CD14-positive monocyte (primary cell): ENCODE measurements around the gene RPL35. TPM values are rescaled to one million over a fixed set of nuclear protein-coding genes. Genes with fewer than 3 reads are reported as not detected.

Experiments used
- DNase-seq, 3 donors: peaks; one replicate each; pipeline ENCODE4 v3.0.0-alpha.2; 2011 to 2022
- H2AFZ ChIP-seq: 2 replicates; pipeline ENCODE4 v1.6.0; 2012; ENCODE audit warnings: mild to moderate bottlenecking, low read depth, low read length, inconsistent platforms; ENCODE audit not compliant: insufficient read depth, poor library complexity, severe bottlenecking
- H3K27ac ChIP-seq, 2 donors: 1 replicate in 1 of 2; 2 replicates in 1 of 2; pipeline ENCODE4 v1.5.1; 2012 to 2013; ENCODE audit warnings: low read length in 2 of 2, control low read depth in 1 of 2, inconsistent platforms in 1 of 2, low read depth in 1 of 2, mild to moderate bottlenecking in 1 of 2
- H3K27me3 ChIP-seq, 2 donors: one replicate each; pipeline versions ENCODE4 v1.6.0 to v1.6.1; 2011 to 2013; ENCODE audit warnings: low read length in 2 of 2; ENCODE audit not compliant: control insufficient read depth in 2 of 2, insufficient read depth in 2 of 2
- H3K36me3 ChIP-seq, 2 donors: replicated peaks in 1 of 2; 1 replicate in 1 of 2; 2 replicates in 1 of 2; pipeline versions ENCODE4 v1.5.1 to v1.6.1; 2012 to 2013; ENCODE audit warnings: low read length in 2 of 2, control low read depth in 1 of 2, inconsistent platforms in 1 of 2, mild to moderate bottlenecking in 1 of 2; ENCODE audit not compliant: insufficient read depth in 2 of 2, control insufficient read depth in 1 of 2
- H3K4me1 ChIP-seq, 2 donors: 1 replicate in 1 of 2; 2 replicates in 1 of 2; pipeline versions ENCODE4 v1.5.1 to v1.6.1; 2012 to 2013; ENCODE audit warnings: low read length in 2 of 2, control low read depth in 1 of 2, inconsistent platforms in 1 of 2, mild to moderate bottlenecking in 1 of 2, moderate library complexity in 1 of 2; ENCODE audit not compliant: insufficient read depth in 2 of 2, control insufficient read depth in 1 of 2
- H3K4me2 ChIP-seq: replicated peaks from 2 replicates; pipeline ENCODE3; 2012; ENCODE audit warnings: low read length, moderate library complexity, mild to moderate bottlenecking; ENCODE audit not compliant: poor library complexity, severe bottlenecking; ENCODE audit errors: extremely low read depth
- H3K4me3 ChIP-seq, 3 experiments: fragments of 200-600 bp in 1 of 3; sonication (generic) in 1 of 3; replicated peaks in 1 of 3; 1 replicate in 2 of 3; 2 replicates in 1 of 3; pipeline ENCODE4 v1.5.1; 2011 to 2013; ENCODE audit warnings: low read length in 3 of 3, mild to moderate bottlenecking in 3 of 3, control low read depth in 2 of 3, low read depth in 2 of 3, inconsistent platforms in 1 of 3, moderate library complexity in 1 of 3
- H3K79me2 ChIP-seq: 2 replicates; pipeline ENCODE4 v1.6.0; 2012; ENCODE audit warnings: mild to moderate bottlenecking, control low read depth, inconsistent platforms, low read length, moderate library complexity; ENCODE audit not compliant: insufficient read depth
- H3K9ac ChIP-seq: 2 replicates; pipeline ENCODE4 v1.6.0; 2017; ENCODE audit warnings: low read length, mild to moderate bottlenecking; ENCODE audit not compliant: insufficient read depth, poor library complexity, severe bottlenecking
- H3K9me3 ChIP-seq, 2 donors: replicated peaks in 1 of 2; 1 replicate in 1 of 2; 2 replicates in 1 of 2; pipeline versions ENCODE4 v1.5.1 to v1.6.1; 2012 to 2013; ENCODE audit warnings: low read length in 2 of 2, control low read depth in 1 of 2; ENCODE audit not compliant: control insufficient read depth in 1 of 2, insufficient read depth in 1 of 2
- H4K20me1 ChIP-seq: 2 replicates; pipeline ENCODE4 v1.6.0; 2012; ENCODE audit warnings: mild to moderate bottlenecking, low read length, control low read depth, moderate library complexity; ENCODE audit not compliant: insufficient read depth
- H3K27ac Mint-ChIP-seq, 7 donors: one replicate each; pipeline ENCODE4 v1.8.0; 2020; ENCODE audit warnings: mild to moderate bottlenecking in 7 of 7, mixed read lengths in 7 of 7, moderate library complexity in 6 of 7, inconsistent platforms in 2 of 7
- H3K27me3 Mint-ChIP-seq, 3 donors: one replicate each; pipeline ENCODE4 v1.8.0; 2021 to 2022; ENCODE audit warnings: low read depth in 3 of 3, mild to moderate bottlenecking in 3 of 3, mixed read lengths in 3 of 3, moderate library complexity in 3 of 3, inconsistent platforms in 1 of 3
- H3K36me3 Mint-ChIP-seq, 2 donors: one replicate each; pipeline ENCODE4 v1.8.0; 2020; ENCODE audit warnings: mixed read lengths in 2 of 2, inconsistent platforms in 1 of 2, mild to moderate bottlenecking in 1 of 2
- H3K4me1 Mint-ChIP-seq: one replicate; pipeline ENCODE4 v1.8.0; 2020; ENCODE audit warnings: mild to moderate bottlenecking, mixed read lengths
- H3K4me3 Mint-ChIP-seq, 2 donors: one replicate each; pipeline ENCODE4 v1.8.0; 2020; ENCODE audit warnings: mild to moderate bottlenecking in 2 of 2, mixed read lengths in 2 of 2, moderate library complexity in 1 of 2
- H3K9me3 Mint-ChIP-seq, 7 donors: one replicate each; pipeline ENCODE4 v1.8.0; 2020 to 2022; ENCODE audit warnings: mixed read lengths in 7 of 7, mild to moderate bottlenecking in 6 of 7, moderate library complexity in 6 of 7, inconsistent platforms in 2 of 7
- whole genome bisulfite sequencing: methylation state at CpG from one replicate; pipeline ENCODE4 v1.1.5; 2013; ENCODE audit warnings: missing lambda C conversion rate; ENCODE audit not compliant: insufficient coverage; 5-methylcytosine and 5-hydroxymethylcytosine counted together
- intact Hi-C, 2 donors: fragments of 100-400 bp; cut with micrococcal nuclease; formaldehyde crosslinking; loops; one replicate each; pipeline versions ENCODE4 v1.15.0 to v1.15.1; 2023
- polyA plus RNA-seq, 3 donors: library from polyadenylated mRNA; depleted of rRNA in 1 of 3; unstranded in 2 of 3; stranded (reverse) in 1 of 3; fragments of 300-500 nt in 2 of 3; fragments of >200 nt in 1 of 3; fragmentation: Illumina TruSeq in 2 of 3; gene quantifications; 1 replicate in 2 of 3; 2 replicates in 1 of 3; pipeline ENCODE4 v1.2.3, GENCODE V29; 2012 to 2021
- TF ChIP-seq, protein P1 (sequence below): fragments of 200-600 bp; IDR thresholded peaks from one replicate; pipeline ENCODE4 v1.8.0; 2022; ENCODE audit warnings: antibody characterized with exemption, mild to moderate bottlenecking

RPL35 gene
- polyA plus RNA-seq, 3 donors = 660 to 1,209 (median 828) TPM

DNA sequence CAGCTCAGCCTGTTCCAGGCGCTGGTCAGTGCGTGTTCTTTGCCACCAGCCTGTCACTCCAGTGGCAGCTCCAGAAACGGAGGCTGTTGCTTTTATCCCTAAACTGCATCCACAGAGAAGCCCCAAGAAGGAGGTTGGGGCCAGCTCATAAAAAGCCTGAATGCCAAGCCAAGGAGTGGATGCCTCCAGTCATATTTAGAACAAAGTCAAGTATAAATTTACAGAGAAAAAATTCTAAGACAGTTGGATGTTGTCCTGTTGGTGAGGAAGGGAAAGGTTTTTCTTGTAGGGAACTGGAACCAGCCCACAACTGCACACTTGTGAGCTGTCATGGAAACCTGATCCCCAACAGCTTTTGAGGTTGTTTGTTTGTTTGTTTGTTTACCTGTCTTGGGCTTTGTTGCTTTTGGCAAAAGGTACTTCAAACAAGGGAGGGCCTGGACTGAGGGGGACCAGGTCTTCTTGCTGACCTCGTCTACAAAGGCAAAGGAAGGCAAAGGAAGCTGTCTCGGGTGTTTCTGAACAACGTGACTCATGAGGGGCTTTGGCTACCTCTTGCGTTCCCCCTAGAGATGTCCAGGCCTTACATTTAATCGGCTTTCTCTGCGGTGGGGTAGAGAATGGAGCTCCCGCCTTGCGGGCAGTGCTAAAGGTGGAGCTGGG, 48.1 kb downstream of the RPL35 start:
- H3K27ac Mint-ChIP-seq = no peak overlapping the region

DNA sequence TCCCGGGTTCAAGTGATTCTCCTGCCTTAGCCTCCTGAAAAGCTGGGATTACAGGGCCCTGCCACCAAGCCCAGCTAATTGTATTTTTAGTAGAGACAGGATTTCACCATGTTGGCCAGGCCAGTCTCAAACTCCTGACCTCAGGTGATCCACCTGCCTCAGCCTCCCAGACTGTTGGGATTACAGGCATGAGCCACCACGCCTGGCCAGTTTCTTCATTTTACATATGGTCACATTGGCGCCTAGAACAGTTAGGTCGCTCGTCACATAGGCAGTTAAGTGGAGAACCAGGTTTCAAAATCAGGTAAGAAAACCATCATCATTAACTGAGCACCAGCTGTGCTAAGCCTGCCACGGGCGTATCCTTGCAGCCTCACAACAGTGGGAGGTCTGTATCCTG, 48.7 kb downstream of the RPL35 start:
- H3K4me2 ChIP-seq = no peak overlapping the region
- no peaks in the 10 kb centered on the region for H3K9me3 ChIP-seq
- no peaks in the 10 kb centered on the region for H4K20me1 ChIP-seq
- Mint-ChIP-seq H3K4me1 (no peaks in the 10 kb centered on the region), H3K27me3 (peaks cover 5 to 6% (median 6%) of the 10 kb centered on the region in 3 donors), H3K27ac (no peak overlapping the region), H3K4me3 (no peak overlapping the region), H3K36me3 (no peaks in the 10 kb centered on the region), H3K9me3 (peaks cover 0 to 2% (median 0%) of the 10 kb centered on the region in 7 donors)
- no peak overlapping the region for H2AFZ ChIP-seq
- no peaks in the 10 kb centered on the region for H3K79me2 ChIP-seq
- 91% methylated on average over 5 of the region's 7 CpGs for WGBS
- H3K27ac ChIP-seq = no peak overlapping the region
- no peaks in the 10 kb centered on the region for H3K36me3 ChIP-seq
- intact Hi-C loops = no loop called here
- H3K4me1 ChIP-seq = no peaks in the 10 kb centered on the region
- no peak overlapping the region for H3K4me3 ChIP-seq
- TF ChIP-seq, protein P1, sequence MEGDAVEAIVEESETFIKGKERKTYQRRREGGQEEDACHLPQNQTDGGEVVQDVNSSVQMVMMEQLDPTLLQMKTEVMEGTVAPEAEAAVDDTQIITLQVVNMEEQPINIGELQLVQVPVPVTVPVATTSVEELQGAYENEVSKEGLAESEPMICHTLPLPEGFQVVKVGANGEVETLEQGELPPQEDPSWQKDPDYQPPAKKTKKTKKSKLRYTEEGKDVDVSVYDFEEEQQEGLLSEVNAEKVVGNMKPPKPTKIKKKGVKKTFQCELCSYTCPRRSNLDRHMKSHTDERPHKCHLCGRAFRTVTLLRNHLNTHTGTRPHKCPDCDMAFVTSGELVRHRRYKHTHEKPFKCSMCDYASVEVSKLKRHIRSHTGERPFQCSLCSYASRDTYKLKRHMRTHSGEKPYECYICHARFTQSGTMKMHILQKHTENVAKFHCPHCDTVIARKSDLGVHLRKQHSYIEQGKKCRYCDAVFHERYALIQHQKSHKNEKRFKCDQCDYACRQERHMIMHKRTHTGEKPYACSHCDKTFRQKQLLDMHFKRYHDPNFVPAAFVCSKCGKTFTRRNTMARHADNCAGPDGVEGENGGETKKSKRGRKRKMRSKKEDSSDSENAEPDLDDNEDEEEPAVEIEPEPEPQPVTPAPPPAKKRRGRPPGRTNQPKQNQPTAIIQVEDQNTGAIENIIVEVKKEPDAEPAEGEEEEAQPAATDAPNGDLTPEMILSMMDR = no peak
- peak overlapping the region; percentile 27 for H3K9ac ChIP-seq
- DNase-seq = no peak
- H3K27me3 ChIP-seq = no peaks in the 10 kb centered on the region

More for the DNA sequence above, 48.1 kb downstream of the RPL35 start:
- DNase-seq = no peak
- TF ChIP-seq, protein P1 = no peak
- Mint-ChIP-seq H3K9me3 (peaks cover 0 to 2% (median 0%) of the 10 kb centered on the region in 7 donors), H3K4me1 (no peaks in the 10 kb centered on the region), H3K27me3 (peaks cover 5 to 6% (median 6%) of the 10 kb centered on the region in 3 donors), H3K4me3 (no peak overlapping the region), H3K36me3 (no peaks in the 10 kb centered on the region)
- Histone ChIP-seq H3K9ac (peak overlapping the region; percentile 27), H3K27ac (no peak overlapping the region), H3K79me2 (no peaks in the 10 kb centered on the region), H3K4me1 (no peaks in the 10 kb centered on the region), H3K27me3 (no peaks in the 10 kb centered on the region), H3K9me3 (no peaks in the 10 kb centered on the region), H3K4me3 (no peak overlapping the region), H3K4me2 (no peak overlapping the region), H3K36me3 (no peaks in the 10 kb centered on the region), H2AFZ (no peak overlapping the region), H4K20me1 (no peaks in the 10 kb centered on the region)
- intact Hi-C loops = no loop called here
- 91% methylated on average over 11 of the region's 11 CpGs for WGBS
